BE2C (cell line): Measurements from ENCODE around the gene PPOX.

Experiments
- DNase-seq: peaks from one replicate; pipeline ENCODE4 v3.0.0-alpha.2; 2020
- H3K27me3 ChIP-seq: fragments of 250-450 bp; sonication (Bioruptor Pico); 2 replicates; pipeline ENCODE4 v1.5.1; 2020; ENCODE audit warnings: mild to moderate bottlenecking
- H3K36me3 ChIP-seq: fragments of 250-450 bp; sonication (Bioruptor Pico); 2 replicates; pipeline ENCODE4 v1.5.1; 2020; ENCODE audit warnings: mild to moderate bottlenecking
- H3K4me1 ChIP-seq: fragments of 250-450 bp; sonication (Bioruptor Pico); 2 replicates; pipeline ENCODE4 v1.5.1; 2020
- H3K4me3 ChIP-seq: 2 replicates; pipeline ENCODE4 v1.5.1; 2011; ENCODE audit warnings: low read depth, low read length
- H3K9me3 ChIP-seq: fragments of 250-450 bp; sonication (Bioruptor Pico); 2 replicates; pipeline ENCODE4 v1.5.1; 2020
- CTCF ChIP-seq: IDR thresholded peaks from 2 replicates; pipeline ENCODE4 v1.5.1; 2012; ENCODE audit warnings: mild to moderate bottlenecking, low read depth, low read length

The PPOX gene

DNA sequence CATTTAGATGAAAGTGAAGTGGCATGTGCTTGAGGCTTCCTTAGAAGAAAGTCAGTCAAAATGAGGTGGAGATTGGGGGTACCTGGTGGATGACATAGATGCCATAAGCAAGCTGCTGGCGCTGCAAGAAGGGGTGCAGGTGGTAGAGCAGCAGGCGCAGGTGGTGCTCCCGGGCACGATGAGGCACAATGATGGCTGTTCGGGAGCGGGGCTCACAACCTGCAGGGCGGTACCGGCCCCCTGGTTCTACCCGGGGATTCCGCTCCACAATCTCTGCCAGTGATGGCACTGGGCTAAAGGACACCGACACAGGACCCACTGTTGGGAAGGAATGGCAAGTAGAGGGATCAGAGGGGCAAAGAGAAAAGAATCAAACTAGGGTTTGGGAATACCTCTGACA lies 8.7 kb downstream of the PPOX start:
- H3K4me3 ChIP-seq = no peak overlapping the region
- peaks cover 49% of the 10 kb centered on the region for H3K36me3 ChIP-seq
- no peaks in the 10 kb centered on the region for H3K9me3 ChIP-seq
- no peak for TF ChIP-seq CTCF
- no peaks in the 10 kb centered on the region; the same call in 1 of the 2 replicates for H3K4me1 ChIP-seq
- no peak for DNase-seq
- no peaks in the 10 kb centered on the region for H3K27me3 ChIP-seq

DNA sequence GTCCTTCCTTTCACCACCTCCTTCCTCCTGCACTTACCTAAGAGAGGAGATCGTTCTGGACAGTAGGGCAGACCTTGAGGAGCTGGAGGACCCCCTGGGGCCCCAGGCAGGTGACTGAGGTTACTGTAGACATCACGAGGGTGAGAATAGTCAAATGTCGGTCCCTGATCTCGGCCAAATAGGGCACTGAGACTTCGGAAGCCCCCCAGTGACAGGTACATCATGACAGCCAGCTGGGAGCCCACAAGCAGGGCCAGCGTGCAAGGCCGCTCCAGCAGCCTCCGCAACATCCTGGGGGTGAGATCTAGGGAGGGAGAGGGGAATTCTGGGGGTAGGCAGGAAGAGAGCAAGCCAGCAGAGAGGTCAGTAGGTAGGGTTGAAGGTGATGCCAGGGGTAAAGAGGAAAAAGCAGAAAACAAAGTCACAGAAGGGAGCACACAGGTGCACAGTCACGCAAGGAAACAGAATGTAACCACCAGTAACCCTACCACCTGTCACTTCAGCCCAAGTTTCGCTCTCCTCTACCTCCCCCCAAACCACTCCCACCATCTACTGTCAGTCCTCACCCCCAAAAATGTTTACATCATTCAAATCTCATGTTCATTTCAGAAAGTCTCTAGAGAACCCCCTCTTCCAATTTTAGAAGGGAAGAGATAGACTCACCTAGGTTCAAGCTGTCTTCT lies 9.7 kb downstream of the PPOX start:
- Histone ChIP-seq H3K9me3 (no peaks in the 10 kb centered on the region), H3K27me3 (no peaks in the 10 kb centered on the region), H3K36me3 (peaks cover 42% of the 10 kb centered on the region), H3K4me1 (no peaks in the 10 kb centered on the region; the same call in 1 of the 2 replicates), H3K4me3 (peak overlapping the region; percentile 81)
- no peak for TF ChIP-seq CTCF
- no peak for DNase-seq

DNA sequence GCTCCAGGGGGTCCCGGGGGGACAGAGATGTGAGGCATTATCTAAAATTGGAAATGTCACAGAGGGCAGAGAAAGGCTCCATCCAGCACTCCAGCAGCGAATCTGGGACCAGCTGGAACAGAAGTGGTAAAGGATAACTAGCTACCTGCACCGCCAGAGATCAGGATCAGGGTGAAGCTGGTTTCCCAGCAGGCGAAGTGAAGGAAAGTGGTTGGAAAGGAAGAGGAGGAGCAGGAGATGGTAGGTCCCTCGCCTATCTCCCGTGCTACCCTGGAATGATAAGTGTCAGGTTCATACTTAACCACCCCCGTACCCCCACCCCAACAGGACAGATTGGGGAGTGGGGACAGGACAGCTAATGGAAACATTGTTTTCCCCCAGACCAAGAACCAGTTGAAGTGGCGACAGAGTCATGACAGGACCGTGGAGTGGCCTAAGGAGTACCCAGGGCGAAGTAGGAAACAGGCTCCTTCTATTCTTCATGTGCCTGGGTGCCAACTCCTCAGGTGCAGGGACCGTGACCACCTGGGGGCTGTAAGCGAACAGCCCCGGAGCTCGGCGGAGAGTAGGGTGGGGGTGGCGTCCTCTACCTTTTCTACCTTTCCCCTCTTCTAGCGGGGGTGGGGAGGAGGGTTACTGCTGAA lies 10.4 kb downstream of the PPOX start:
- no peak for DNase-seq
- Histone ChIP-seq H3K4me3 (peak overlapping the region; percentile 81), H3K9me3 (no peaks in the 10 kb centered on the region), H3K36me3 (peaks cover 35% of the 10 kb centered on the region), H3K27me3 (no peaks in the 10 kb centered on the region), H3K4me1 (no peaks in the 10 kb centered on the region; the same call in 1 of the 2 replicates)
- no peak for TF ChIP-seq CTCF

DNA sequence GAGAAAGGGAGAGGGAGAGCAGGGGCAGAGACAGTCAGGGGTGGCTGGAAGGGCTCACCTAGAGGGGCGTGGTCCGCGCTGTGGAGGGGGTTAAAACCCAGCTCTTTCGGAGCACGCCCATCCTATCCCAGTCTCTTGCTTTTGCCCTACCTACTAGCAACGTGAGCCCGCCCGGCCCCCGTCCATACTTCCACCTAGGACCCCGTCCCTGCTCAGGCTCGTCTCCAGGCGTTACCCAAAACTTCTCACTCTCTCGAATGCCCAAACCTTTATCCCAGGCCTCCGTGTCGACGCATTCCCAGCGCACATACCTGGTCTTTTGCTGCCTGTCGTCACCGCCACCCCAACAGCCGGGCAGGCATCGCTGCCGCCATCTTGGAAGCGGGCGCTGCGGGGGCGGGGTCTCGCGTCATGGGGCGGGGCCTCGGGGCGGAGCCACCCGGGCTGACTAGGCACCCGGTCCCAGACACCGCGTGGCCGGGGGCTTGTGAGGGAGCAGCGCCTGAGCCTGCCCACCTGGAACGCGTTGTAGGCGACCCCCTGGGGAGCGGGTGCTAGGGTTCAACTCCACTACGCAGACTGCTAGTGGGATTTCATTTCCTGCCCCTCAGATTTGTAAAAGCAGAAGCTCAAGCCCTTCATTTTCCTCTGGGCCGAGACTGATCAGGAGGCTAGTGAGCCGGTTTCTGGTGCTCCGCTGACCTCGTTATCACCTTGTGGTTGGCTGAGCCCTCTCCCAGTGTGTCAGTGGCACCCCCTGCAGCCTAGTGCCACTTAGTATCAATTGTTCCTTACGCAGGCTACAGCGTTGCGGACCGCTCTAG lies 11.1 kb downstream of the PPOX start, which contains the start of gene B4GALT3:
Gene B4GALT3 (minus strand): TSS at position 396 of the 824 bp plus-strand sequence. CDS start 1,447 bp downstream, outside the sequence.
- Histone ChIP-seq H3K27me3 (no peaks in the 10 kb centered on the region), H3K4me3 (peak within 1 kb of the TSS; percentile 81), H3K4me1 (no peaks in the 10 kb centered on the region; the same call in 1 of the 2 replicates), H3K9me3 (no peaks in the 10 kb centered on the region), H3K36me3 (peaks cover 28% of the 10 kb centered on the region)
- peak; percentile 57 for TF ChIP-seq CTCF
- DNase-seq = peak; percentile 95

- Histone ChIP-seq H3K36me3 (peaks cover 24% of the 10 kb centered on the region), H3K4me1 (no peaks in the 10 kb centered on the region; the same call in 1 of the 2 replicates), H3K27me3 (no peaks in the 10 kb centered on the region), H3K9me3 (no peaks in the 10 kb centered on the region), H3K4me3 (peak overlapping the region; percentile 81)
- TF ChIP-seq CTCF = no peak
- no peak for DNase-seq
These were observed 11.7 kb downstream of the PPOX start for GRCh38 chr1:161177936-161178244.
